NT2/D1 (cell line): ENCODE results near the gene RUNX2.

ENCODE experiments used
- YY1 ChIP-seq: IDR thresholded peaks from 2 replicates; pipeline ENCODE4 v1.6.1; 2011; ENCODE audit not compliant: insufficient read length, insufficient read depth
- ZNF274 ChIP-seq: IDR thresholded peaks from 2 replicates; pipeline ENCODE4 v1.6.1; 2011; ENCODE audit warnings: mild to moderate bottlenecking, low read depth, low read length

DNA sequence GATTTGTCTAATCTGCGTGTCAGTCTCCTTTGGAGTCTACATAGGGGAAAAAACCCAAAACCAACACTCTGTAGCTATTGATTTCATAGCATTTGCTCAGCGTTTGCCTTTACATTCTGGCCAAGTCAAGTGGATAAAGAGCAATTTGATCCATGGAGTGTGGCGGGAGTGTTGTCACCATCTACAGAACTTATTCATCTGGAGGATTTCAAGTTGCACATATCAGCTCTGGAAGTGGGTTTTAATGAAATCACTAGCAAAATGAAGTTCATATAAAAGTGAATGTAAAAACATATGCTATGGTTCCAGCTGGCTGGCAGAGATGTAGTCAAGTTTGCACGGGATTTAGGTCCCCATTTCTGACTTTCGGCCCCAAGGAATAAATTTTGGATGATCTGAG lies 269.3 kb downstream of the RUNX2 start:
- TF ChIP-seq ZNF274 = no peak
- no peak for TF ChIP-seq YY1
